Measurements from ENCODE around the gene ANKRD33B. TPM values are rescaled to one million over a fixed set of nuclear protein-coding genes. Genes with fewer than 3 reads are reported as not detected.

ANKRD33B gene
- total and polyA plus RNA-seq, 2 of the 13 experiments (the other 11 are each of a cell fraction or from before 2014, with no cell fraction given): 0.02 TPM; not detected in 1

- TF ChIP-seq CSRNP1 (CRISPR knock-in tag; IDR thresholded peaks at IDR 0.05) (no peak), ZNF407 (CRISPR knock-in tag; IDR thresholded peaks at IDR 0.05; ENCODE audit: not compliant biosample characterization) (no peak), ZZZ3 (CRISPR knock-in tag; IDR thresholded peaks at IDR 0.05; ENCODE audit: borderline replicate concordance) (no peak)
These were observed 60.3 kb downstream of the ANKRD33B start (continued) for GRCh38 chr5:10624206-10624605.
